GM21619 (cell line): Measurements from ENCODE around the gene GPR62.
A peak's percentile ranks its signal among the peaks of the same experiment; 100 is the strongest.

Experiments
- ATAC-seq: cut with Tn5 transposase; IDR thresholded peaks from one replicate; pipeline ENCODE4 v1.9.1; 2021; ENCODE audit not compliant: unreplicated experiment

GPR62 gene

DNA sequence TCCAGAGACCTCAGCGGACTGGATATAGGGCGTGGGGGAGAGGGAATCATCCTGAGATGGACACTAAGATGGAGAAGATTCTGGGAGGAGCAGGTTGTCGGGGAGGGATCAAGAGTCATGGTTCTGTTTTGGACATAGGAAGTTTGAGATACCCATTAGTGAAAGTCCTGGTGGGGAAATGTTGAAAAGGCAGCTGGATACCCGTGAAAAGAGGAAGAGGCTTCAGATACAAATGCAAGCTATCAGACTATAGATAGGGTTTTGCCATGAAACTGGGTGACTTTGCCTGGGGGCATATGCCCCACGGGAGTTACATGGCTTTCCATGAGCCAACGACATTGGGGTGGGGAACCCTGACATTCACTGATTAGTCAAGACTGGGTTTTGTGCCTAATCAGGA lies 1.1 kb upstream of the GPR62 start:
- ATAC-seq = no peak

DNA sequence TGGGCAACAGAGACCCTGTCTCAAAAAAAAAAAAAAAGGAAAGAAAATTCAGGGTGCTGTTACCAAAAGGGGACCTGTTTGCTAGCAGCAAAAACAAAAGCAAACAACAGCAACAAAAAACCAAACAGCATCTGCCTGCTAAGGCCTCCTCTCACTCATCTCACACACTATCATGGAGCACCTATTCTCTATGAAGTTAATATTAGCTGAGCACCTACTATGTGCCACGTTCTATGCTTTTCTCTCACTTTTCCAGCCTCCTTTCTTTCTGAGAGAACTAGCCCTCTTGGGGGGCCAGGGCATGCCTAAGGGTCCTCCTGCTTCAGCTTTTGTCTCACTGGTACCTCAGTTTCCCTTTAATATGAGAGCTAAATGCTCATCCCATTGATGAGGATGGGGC lies 468 bp upstream of the GPR62 start:
- ATAC-seq = no peak

GRCh38 chr3:51955893-51956770 lies 951 bp downstream of the GPR62 start:
- no peak for ATAC-seq

- ATAC-seq = no peak
These were observed 2.5 kb downstream of the GPR62 start for GRCh38 chr3:51957520-51958205.

DNA sequence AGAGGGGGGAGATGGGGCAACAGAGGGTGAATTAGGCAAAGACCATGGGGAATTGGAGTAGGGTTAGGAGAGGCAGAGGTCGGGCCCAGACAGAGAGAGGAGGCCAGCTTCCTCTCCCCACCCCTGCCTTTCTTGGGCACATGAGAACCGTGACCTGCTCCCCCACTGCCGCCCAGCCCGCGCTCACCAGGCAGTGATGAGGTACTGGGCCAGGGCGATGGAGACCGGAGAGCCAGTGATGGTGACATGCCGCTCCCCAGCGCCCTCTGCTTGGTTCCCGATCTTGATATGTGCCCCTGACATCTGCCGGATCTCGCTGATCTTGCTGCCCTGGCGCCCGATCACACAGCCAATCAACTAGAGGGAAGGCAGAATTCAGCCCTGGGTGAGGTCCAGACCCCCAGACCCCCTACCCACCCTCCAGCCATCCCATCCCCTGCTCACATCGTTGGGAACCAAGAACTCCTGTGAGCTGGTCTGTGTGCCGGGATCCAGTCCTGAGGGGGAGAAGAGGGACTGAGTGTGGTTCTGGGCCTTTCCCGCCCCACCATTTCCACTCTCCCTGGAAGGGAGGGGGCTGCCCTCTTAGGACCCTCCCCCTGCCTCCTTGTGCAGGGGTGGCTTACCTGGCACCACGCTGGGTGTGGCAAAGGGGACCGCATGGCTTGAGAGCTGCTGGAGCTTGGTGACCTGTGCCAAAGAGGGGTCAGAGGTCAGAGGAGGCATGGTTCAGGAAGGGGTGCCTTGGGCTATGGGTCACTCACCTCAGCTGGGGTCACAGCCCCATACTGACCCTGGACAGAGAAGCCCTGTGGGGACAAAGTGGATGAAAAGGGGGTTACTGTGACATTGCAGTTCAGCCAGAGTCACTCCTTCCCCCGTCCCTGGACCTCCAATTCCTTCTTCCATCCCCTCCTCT lies 3.7 kb downstream of the GPR62 start:
- no peak for ATAC-seq

DNA sequence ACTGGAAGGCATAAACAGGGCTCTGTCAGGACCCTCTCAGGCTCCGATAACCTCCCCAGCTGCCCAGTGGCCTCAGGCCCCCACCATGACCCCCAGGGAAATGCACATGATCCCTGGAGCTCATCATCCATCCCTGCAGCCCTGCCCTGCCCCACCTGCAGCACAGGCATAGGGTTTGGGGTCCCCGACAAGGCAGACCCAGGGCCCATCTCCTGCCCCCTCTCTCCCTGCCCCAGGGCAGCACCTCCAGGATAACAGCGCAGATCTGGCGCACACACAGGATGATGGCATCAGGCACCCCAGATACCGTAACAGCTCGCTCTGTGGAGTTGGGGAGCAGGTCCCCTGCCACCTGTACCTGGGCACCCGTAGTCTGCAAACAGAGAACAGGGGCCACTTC lies 4.5 kb downstream of the GPR62 start:
- no peak for ATAC-seq

DNA sequence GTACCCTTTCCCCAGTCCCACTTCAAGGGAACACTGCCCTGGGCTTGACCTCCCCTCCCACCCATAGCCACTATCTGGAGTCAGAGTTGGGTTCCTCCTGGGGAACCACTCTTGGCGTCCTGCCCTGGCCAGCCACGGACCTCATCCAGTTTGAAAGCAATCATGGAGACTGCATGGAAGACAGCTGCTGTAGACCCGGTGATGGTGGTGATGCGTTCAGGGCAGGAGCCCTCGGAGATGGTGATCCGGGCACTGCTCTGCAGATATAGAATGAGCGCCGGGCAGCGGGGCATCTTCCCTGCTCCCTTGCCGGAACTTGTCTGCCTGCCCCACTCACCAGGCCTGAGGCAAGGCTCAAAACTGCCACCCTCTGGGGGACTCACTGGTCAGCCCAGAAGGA lies 5.2 kb downstream of the GPR62 start:
- ATAC-seq = no peak

DNA sequence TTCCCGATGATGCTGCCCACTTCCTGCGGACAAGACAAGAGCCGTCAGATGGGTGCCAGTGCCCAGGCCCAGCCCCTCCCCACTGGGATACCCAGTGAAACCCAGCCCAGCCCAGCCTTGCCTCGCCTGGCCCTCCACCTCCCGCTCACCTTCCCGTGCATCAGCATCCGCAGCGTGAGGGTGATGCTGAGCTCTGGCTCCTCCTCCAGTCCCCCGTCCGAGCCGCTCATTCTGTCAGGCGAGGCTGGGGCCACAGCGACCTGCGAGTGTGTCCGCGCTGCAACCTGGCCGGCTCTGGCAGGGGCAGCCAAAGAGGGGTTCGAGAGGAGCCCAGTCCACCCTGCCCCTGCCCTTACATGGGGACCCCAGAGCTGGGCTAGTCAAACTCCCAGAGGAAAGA lies 5.8 kb downstream of the GPR62 start:
- ATAC-seq = no peak

DNA sequence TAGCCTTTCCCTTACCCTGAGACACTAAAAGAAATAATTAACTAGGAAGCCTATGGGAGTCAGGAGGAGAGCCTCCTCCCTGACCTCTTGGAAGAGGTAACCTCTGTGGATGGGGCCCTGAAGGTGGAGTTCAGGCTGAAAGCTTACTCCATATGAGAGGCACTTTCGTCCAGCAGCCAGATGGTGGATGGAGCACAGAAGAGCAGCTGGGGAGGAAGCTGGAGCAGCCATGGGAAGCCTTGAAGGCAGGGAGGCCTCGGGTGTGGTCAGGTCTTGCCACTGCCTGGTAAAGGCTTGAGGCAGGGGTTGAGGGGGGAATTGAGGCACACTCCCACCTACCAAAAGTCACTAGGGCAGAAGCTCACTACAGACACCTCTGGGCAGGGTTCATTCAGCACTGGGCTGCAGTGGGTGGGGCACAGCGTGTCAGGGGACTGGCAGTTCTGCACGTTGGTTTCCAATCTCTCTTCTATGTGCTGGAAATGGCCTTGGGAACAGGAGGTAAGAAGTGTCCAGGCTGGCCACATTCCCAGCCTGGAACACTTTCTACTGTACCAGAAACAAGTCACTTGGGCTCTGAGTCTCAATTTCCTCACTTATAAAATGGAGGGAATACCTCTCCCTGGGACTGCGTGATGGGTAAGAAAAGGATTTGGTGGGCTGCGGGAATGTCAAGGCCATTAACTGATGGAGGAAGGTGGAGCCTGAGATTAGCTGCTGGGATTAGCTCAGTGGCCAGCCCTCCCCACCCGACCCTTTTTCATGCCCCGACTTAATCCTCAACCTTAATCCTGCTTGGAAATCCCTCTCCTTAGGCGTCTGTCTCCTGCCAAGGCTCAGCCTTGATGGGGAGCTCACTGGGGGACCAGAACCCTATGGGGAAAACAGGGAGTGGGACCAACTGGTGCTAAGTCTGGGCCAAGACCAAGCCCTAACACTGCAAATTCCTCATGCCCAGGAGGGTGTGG lies 6.7 kb downstream of the GPR62 start:
- ATAC-seq = no peak

DNA sequence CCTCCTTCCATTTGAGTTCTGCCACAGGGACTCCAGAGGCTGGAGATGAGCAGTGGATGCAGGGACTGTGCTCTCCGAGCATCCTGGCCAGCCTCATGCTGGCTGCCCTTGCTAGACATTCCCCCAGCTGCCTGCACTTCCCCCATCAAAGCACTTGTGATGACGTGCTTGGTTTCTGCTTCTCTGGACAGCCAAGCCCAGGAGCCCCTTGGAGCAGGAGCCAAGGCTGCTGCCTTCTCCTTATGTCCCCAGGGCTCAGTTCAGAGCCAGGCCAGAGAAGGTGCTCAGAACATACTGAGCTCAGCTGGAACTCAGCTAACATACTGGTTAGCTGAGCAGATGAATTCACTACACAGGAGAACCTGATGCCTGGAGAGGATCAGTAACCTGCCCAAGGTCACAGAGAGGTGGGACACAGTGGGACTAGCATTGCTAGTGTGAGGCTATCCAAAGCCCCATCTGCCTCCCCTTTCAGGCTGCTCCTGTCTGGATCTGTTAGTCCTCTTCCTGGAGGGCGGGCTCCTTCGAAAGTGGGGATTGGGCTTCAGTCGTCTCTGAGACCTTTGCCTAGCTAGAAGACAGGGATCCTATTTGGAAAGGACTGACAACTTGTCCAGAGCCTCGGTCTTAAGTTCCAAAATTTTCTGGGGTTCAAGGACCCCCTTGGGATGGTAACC lies 7.8 kb downstream of the GPR62 start:
- ATAC-seq = no peak

DNA sequence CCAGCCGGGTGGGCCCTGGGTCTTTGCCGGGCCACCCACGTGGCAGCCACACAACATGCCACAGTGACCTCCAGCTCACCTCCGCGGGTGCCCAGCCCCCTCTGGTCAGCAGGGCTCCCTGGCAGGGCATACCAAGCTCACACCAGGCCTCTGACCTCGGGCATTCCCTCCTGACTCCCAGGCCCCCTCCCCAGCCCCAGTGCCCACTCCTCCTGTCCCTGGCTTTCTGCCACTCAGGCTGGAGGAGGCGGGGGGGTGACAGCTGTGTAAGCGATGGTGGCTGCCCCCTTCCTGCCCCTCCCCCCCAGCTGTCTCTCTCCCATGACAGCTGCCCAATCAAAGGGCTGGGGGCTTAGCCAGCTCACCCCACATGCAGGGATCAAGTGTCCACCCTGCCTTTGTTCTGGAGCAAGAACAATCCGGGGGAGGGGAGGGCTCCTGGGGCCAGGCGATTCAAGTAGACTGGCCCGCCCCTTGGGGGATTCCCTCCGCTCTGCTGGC lies 8.8 kb downstream of the GPR62 start:
- no peak for ATAC-seq

DNA sequence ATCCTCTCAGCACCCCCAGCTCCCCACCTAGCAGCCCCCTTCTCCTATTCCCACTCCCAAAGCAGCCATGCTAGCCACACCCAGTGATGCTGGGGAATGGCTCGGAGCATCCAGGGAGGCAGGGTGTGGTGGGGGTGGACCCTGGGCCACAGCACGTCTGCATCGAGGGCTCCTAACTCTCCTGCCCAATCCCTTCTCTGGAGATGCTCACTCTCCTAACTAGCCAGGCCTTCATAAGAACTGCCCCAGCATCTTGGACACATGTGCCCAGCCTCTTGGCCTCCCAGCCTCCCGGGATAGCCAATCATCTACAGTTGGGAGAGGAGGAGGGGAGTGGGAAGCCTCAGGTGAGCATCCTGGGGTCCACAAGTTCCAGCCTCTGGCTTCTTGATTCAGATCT lies 9.3 kb downstream of the GPR62 start:
- no peak for ATAC-seq

- no peak for ATAC-seq
These were observed 10.8 kb downstream of the GPR62 start for GRCh38 chr3:51966016-51966415.

GRCh38 chr3:51966486-51966885 lies 11.3 kb downstream of the GPR62 start:
- no peak for ATAC-seq

GRCh38 chr3:51966922-51967383 lies 11.8 kb downstream of the GPR62 start:
- ATAC-seq = no peak

DNA sequence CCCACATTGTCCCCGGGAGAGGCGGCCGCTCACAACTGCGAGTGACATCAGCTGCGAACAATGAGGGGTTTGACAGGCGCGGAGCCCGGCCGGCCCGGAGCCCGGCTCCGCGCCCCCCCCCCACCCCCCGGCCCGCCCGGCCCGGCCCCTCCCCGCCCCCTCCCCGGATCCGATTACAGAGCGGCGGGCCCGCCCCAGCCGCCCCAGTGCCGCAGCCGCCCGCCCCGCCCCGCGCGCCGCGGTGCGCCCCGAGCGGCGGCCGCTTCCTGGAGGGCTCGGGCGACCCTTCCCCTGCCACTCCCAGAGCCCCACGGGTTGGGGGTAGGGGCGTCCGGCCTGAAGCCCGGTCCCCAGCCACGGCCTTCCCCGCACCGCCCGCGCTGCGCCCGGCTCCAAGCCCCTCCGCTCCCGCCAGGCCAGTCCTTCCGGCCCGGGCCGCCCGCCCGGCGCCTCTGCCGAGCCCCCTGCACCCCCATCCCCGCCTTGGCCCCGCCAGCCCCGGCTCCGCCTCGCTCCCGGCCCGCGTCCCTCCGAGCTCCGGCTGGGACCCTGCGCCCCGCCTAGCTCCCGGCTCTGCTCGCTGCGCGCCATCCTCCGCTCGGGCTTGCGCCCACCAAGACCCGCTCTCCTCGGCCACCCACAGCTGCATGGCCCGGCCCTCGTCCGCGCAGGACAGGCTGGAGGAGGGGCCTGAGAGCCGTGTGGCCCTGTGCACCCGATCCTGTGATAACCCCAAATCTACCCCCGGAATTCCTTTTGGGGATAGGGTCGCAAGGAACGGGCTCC lies 12.4 kb downstream of the GPR62 start, which contains the start of gene PCBP4:
TSS of gene PCBP4 (minus strand) at position 71 of the 786 bp plus-strand sequence. CDS start 6,214 bp downstream, outside the sequence.
- ATAC-seq = peak; percentile 41

DNA sequence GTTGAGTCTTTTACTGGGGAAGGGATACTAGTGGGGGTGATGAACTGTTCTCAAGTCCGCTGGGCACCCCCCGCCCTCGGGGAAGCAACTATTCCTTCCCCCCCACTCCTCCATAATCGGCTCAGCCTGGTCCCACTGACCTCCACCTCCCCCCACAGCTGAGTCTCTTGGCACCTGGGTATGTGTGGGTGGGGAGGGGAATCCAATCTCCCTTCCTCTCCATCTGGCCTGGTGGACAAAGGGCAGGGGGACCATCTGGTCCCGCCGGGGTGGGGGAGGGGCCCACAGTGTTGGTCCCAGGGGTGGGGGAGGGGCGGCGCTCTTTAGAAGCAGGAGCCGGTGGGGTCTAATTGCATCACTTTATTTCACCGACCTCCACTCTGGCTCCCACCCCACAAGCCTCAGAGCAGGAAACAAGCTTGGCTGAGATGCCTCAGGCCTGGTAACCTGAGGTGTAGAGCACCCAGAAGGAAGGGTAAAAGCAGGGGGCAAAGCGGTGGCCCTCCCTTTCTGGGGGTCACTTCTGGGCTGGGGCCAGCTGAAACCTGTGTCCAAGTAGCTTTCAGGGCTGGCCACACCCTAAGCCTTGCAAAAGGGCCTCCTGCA lies 13.1 kb downstream of the GPR62 start:
- no peak for ATAC-seq
